Measurements from ENCODE around the gene ATP8A2.

ATP8A2 gene

GRCh38 chr13:25588336-25589060 lies 216.7 kb downstream of the ATP8A2 start:
- H3K4me3 ChIP-seq (ENCODE audit: low read depth, low read length): no peak overlapping the region
- DNase-seq (ENCODE audit: low read depth): no peak

- DNase-seq (ENCODE audit: low read depth): no peak
- no peak overlapping the region for H3K4me3 ChIP-seq (ENCODE audit: low read depth, low read length)
Measured at GRCh38 chr13:25598421-25598820, 226.6 kb downstream of the ATP8A2 start.

DNA sequence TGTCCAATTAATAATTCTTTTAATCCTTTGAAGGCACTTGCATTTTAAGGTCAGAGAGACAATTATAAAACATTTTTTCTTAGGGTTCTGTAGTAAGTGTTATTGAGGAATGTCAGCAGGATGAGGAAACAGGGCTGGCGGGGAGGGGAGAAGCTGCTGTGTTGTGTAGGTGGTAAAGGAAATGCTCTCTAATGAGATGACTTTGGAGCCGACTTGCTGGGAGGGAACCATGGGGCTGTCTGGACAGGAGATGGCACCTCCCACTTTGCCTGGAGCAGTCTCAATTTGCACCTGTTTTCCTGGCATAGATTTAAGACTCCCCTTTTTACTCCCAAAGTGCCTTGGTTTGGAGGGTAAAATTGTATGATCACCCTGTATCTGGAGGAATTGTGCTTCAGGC lies 230.4 kb downstream of the ATP8A2 start:
- no peak overlapping the region for H3K4me3 ChIP-seq (ENCODE audit: low read depth, low read length)
- DNase-seq (ENCODE audit: low read depth): no peak

GRCh38 chr13:25604106-25604505 lies 232.3 kb downstream of the ATP8A2 start:
- H3K4me3 ChIP-seq (ENCODE audit: low read depth, low read length): no peak overlapping the region
- no peak for DNase-seq (ENCODE audit: low read depth)

- no peak for DNase-seq (ENCODE audit: low read depth)
- H3K4me3 ChIP-seq (ENCODE audit: low read depth, low read length): no peak overlapping the region
Measured at GRCh38 chr13:25607096-25607495, 235.3 kb downstream of the ATP8A2 start.

- H3K4me3 ChIP-seq (ENCODE audit: low read depth, low read length): no peak overlapping the region
- DNase-seq (ENCODE audit: low read depth): no peak
Measured at GRCh38 chr13:25608181-25608580, 236.4 kb downstream of the ATP8A2 start.

DNA sequence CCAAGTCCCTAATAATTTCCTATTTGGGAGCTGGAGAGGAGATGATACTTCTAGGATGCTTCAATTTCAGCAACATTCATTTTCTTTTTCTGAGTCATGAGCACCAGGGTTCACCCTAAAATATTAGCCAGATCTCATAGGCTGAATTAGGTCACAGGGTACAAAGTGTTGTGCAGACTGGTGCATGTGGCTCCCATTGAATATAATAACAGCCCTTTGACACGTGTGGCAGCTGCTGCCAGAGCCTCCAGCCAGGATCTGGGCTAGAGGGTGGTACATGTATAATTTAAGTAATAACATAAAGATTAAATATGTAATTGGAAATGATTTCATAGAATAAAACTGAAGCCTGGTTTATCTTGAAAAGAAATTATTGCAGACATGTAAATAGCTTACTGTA lies 244.9 kb downstream of the ATP8A2 start:
- no peak overlapping the region for H3K4me3 ChIP-seq (ENCODE audit: low read depth, low read length)
- no peak for DNase-seq (ENCODE audit: low read depth)

DNA sequence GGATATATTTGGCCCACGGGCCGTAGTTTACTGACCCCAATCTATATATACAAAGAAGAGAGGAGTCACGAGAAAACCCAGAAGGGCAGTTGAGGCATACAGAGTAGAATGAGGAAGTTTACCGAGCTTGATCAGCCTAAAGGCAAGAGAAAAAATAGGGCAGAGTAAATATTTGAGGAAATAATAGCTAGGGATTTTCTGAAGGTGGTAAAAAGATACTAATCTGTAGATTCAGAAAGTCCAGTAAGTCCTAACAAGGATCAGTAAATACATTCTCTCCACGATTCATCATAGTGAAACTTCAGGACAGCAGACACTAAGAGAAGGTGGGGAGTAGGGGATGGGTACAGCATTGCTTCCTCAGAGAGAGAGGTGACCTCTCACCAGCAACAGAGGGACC lies 248.1 kb downstream of the ATP8A2 start:
- no peak overlapping the region for H3K4me3 ChIP-seq (ENCODE audit: low read depth, low read length)
- no peak for DNase-seq (ENCODE audit: low read depth)

DNA sequence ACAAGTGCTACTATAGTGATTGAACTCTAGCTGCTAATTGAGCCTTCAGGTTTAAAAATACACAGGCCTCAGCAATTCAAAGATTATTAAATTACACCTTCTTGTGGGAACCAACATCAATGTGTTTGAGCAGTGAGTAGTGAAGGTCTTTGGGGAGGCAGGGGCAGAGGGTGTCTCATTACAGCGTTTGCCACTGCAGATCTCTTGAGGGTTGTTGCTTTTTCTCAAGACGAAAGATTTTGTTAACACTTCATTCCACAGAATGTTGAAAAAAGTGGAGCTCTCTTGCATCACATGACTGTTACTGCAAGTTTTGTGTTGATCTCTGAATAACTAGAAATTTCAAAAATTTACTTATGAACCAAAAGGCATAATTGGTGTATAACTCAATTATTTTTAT lies 253.6 kb downstream of the ATP8A2 start:
- H3K4me3 ChIP-seq (ENCODE audit: low read depth, low read length): no peak overlapping the region
- no peak for DNase-seq (ENCODE audit: low read depth)

DNA sequence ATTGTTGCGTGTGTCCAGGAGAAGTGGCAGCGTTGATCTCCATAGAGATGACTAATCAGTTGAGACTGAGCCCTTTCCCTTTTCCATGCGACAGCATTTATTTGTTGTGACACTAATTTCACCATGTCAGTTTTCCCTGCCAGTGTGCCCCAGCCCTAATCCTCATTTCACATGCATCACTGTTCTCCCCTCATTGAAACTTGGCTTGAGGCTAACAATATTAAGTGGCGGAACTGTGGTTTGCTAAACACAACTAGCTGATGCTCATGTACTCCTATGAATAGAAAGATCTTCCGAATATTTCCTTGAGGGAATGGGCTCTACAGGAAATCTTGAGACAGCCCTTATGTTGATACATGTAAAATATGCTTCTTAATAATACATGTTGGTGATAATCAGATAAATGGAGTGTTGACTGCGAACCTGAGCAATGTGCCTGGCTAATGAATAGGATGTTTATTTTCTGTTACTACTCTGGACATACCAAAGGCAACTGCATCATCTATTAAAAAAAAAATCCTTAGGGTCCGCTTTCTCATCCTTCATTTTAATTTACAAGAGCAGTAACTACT lies 258.6 kb downstream of the ATP8A2 start:
- no peak overlapping the region for H3K4me3 ChIP-seq (ENCODE audit: low read depth, low read length)
- DNase-seq (ENCODE audit: low read depth): no peak

GRCh38 chr13:25632166-25632888 lies 260.6 kb downstream of the ATP8A2 start:
- no peak overlapping the region for H3K4me3 ChIP-seq (ENCODE audit: low read depth, low read length)
- no peak for DNase-seq (ENCODE audit: low read depth)

- no peak overlapping the region for H3K4me3 ChIP-seq (ENCODE audit: low read depth, low read length)
- DNase-seq (ENCODE audit: low read depth): no peak
Measured at GRCh38 chr13:25633093-25633492, 261.3 kb downstream of the ATP8A2 start.

GRCh38 chr13:25645681-25646080 lies 273.9 kb downstream of the ATP8A2 start:
- H3K4me3 ChIP-seq (ENCODE audit: low read depth, low read length): no peak overlapping the region
- no peak for DNase-seq (ENCODE audit: low read depth)

GRCh38 chr13:25649001-25649633 lies 277.3 kb downstream of the ATP8A2 start:
- H3K4me3 ChIP-seq (ENCODE audit: low read depth, low read length): no peak overlapping the region
- DNase-seq (ENCODE audit: low read depth): peak; percentile 15

DNA sequence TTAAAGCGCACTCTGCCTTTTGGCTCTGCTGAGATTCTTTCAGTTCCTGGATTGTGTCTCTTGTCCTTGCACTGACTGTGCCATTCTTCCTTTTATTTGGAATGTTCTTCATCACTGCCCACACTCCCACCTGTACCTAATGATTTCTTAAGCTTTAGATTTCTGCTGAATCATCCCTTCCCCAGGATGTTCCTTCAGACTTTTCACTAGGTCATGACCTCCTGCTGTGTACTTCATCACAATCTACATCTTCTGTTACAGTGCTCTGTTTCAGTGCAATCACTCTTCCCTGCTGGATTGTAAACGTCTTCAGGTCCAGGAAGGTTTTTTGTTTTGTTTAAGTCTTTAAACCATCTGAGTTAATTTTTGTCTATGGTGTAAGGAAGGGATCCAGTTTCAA lies 281.0 kb downstream of the ATP8A2 start:
- no peak overlapping the region for H3K4me3 ChIP-seq (ENCODE audit: low read depth, low read length)
- no peak for DNase-seq (ENCODE audit: low read depth)

DNA sequence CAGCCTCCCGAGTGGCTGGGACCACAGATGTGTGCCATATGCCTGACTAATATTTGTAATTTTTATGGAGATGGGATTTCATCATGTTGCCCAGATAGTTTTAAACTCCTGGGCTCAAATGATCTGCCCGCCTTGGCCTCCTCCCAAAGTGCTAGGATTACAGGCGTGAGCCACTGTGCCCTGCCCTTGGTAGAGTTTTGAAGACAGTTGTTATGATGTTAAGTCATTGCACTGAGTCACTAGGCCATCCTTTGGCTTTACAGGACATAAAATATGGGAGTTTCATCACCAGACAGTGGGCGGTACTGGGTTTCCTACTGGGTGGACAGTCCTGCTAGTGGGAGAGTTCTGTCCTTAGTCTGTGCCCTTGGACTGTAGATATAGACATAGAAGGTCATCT lies 282.5 kb downstream of the ATP8A2 start:
- peak; percentile 36 for DNase-seq (ENCODE audit: low read depth)

DNA sequence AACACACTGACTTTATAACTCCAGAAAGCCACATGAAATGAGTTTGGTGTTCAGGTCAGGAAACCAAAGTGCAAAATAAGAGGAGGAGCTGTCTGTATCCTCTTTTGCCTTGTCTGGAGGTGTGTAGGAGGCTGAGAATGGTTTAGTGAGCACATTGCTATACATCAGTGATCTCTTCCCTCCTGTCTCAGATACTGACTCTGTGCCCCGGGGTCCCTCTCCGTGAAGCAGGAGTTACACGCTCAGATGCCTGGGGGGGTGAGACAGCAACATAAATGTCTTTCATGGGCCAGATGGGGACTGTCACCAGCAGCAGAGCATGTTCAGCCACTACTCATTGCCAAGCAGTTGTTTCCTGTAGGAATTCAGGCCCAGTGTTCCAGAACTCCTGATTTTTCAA lies 285.4 kb downstream of the ATP8A2 start:
- DNase-seq (ENCODE audit: low read depth): no peak

More for the DNA sequence above, 282.5 kb downstream of the ATP8A2 start:
- H3K4me3 ChIP-seq (ENCODE audit: low read depth, low read length): no peak overlapping the region

DNA sequence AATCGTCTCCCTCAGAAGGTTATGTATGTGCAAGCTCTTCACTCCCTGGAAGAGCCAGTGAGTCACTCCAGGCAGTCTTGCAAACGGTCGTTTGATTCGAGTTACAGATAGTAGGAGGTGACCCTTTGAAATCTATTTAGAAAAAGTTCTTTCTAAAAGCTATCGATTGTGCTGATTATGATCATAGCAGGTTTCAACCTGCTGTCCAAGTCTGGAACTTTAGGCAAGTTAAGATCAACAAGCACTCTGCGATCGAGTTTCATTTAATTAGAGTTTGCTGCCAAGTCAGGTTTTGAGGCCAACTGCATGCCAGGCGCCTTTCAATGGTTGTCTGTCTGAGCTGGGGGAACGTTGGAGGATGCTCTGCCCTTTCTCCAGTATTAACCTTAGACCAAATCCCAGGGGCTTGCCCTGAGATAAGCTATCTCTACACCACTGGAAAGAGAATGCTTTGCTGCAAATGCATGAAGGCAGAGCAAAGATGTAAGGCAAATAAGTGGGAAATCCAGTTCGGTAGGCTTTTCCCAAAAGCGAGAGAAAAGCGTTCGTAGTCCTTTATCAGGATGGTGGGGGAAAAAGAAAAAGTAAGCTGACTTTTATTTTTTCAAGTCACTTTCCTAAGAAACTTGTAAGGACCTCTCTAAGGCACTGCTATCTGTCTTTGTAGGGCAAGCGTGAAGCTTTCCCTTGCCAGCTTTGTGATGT lies 287.5 kb downstream of the ATP8A2 start:
- DNase-seq (ENCODE audit: low read depth): no peak

More for the DNA sequence above, 285.4 kb downstream of the ATP8A2 start:
- H3K4me3 ChIP-seq (ENCODE audit: low read depth, low read length): no peak overlapping the region

DNA sequence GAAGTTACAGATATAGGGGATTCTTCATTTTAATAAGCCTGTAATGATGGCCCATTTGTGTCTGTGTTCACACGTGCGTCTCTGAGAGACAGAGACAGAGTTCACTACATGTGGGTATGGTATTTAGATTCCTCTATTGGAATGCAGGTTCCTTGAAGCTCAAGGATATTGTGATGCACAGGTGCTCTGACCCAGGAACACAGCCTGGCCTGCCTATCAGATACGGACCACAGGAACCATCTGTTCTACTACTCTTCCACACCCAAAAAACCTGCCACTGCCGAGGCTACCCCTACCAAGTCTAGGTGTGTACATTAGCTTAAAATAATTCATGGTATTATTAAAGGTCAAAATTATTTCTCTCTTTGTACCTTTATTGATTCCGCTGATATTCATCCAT lies 289.2 kb downstream of the ATP8A2 start:
- H3K4me3 ChIP-seq (ENCODE audit: low read depth, low read length): no peak overlapping the region

More for the DNA sequence above, 287.5 kb downstream of the ATP8A2 start:
- no peak overlapping the region for H3K4me3 ChIP-seq (ENCODE audit: low read depth, low read length)

DNA sequence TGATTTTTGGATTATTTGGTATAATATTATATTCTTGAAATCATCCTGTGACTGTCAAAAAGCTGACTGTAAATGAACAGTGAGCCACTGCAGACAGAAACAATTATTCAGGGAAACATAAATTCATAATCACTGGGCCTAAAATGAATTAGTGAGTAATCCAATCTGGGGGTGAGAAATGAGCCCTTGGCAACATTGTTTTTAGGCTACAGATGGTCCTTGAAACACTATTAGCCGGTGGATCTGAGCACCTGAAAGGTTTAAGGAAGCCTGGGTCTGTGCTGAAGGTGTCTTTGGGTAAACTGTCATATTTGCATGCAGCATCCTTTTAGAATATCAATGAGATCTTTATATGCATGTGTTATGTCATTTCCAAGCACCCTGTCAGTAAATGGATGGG lies 290.7 kb downstream of the ATP8A2 start:
- no peak for DNase-seq (ENCODE audit: low read depth)
- H3K4me3 ChIP-seq (ENCODE audit: low read depth, low read length): no peak overlapping the region

More for the DNA sequence above, 289.2 kb downstream of the ATP8A2 start:
- DNase-seq (ENCODE audit: low read depth): no peak

All from skeletal muscle cell (primary cell).